CD14-positive monocyte (primary cell): ENCODE measurements around the gene CHI3L2. TPM values are rescaled to one million over a fixed set of nuclear protein-coding genes. Genes with fewer than 3 reads are reported as not detected.
A peak's percentile ranks its signal among the peaks of the same experiment; 100 is the strongest.

Source experiments
- DNase-seq, 3 donors: peaks; one replicate each; pipeline ENCODE4 v3.0.0-alpha.2; 2011 to 2022
- H2AFZ ChIP-seq: 2 replicates; pipeline ENCODE4 v1.6.0; 2012; ENCODE audit warnings: mild to moderate bottlenecking, low read depth, low read length, inconsistent platforms; ENCODE audit not compliant: insufficient read depth, poor library complexity, severe bottlenecking
- H3K27ac ChIP-seq, 2 donors: 1 replicate in 1 of 2; 2 replicates in 1 of 2; pipeline ENCODE4 v1.5.1; 2012 to 2013; ENCODE audit warnings: low read length in 2 of 2, control low read depth in 1 of 2, inconsistent platforms in 1 of 2, low read depth in 1 of 2, mild to moderate bottlenecking in 1 of 2
- H3K27me3 ChIP-seq, 2 donors: one replicate each; pipeline versions ENCODE4 v1.6.0 to v1.6.1; 2011 to 2013; ENCODE audit warnings: low read length in 2 of 2; ENCODE audit not compliant: control insufficient read depth in 2 of 2, insufficient read depth in 2 of 2
- H3K36me3 ChIP-seq, 2 donors: replicated peaks in 1 of 2; 1 replicate in 1 of 2; 2 replicates in 1 of 2; pipeline versions ENCODE4 v1.5.1 to v1.6.1; 2012 to 2013; ENCODE audit warnings: low read length in 2 of 2, control low read depth in 1 of 2, inconsistent platforms in 1 of 2, mild to moderate bottlenecking in 1 of 2; ENCODE audit not compliant: insufficient read depth in 2 of 2, control insufficient read depth in 1 of 2
- H3K4me1 ChIP-seq, 2 donors: 1 replicate in 1 of 2; 2 replicates in 1 of 2; pipeline versions ENCODE4 v1.5.1 to v1.6.1; 2012 to 2013; ENCODE audit warnings: low read length in 2 of 2, control low read depth in 1 of 2, inconsistent platforms in 1 of 2, mild to moderate bottlenecking in 1 of 2, moderate library complexity in 1 of 2; ENCODE audit not compliant: insufficient read depth in 2 of 2, control insufficient read depth in 1 of 2
- H3K4me2 ChIP-seq: replicated peaks from 2 replicates; pipeline ENCODE3; 2012; ENCODE audit warnings: low read length, moderate library complexity, mild to moderate bottlenecking; ENCODE audit not compliant: poor library complexity, severe bottlenecking; ENCODE audit errors: extremely low read depth
- H3K4me3 ChIP-seq, 3 experiments: fragments of 200-600 bp in 1 of 3; sonication (generic) in 1 of 3; replicated peaks in 1 of 3; 1 replicate in 2 of 3; 2 replicates in 1 of 3; pipeline ENCODE4 v1.5.1; 2011 to 2013; ENCODE audit warnings: low read length in 3 of 3, mild to moderate bottlenecking in 3 of 3, control low read depth in 2 of 3, low read depth in 2 of 3, inconsistent platforms in 1 of 3, moderate library complexity in 1 of 3
- H3K79me2 ChIP-seq: 2 replicates; pipeline ENCODE4 v1.6.0; 2012; ENCODE audit warnings: mild to moderate bottlenecking, control low read depth, inconsistent platforms, low read length, moderate library complexity; ENCODE audit not compliant: insufficient read depth
- H3K9ac ChIP-seq: 2 replicates; pipeline ENCODE4 v1.6.0; 2017; ENCODE audit warnings: low read length, mild to moderate bottlenecking; ENCODE audit not compliant: insufficient read depth, poor library complexity, severe bottlenecking
- H3K9me3 ChIP-seq, 2 donors: replicated peaks in 1 of 2; 1 replicate in 1 of 2; 2 replicates in 1 of 2; pipeline versions ENCODE4 v1.5.1 to v1.6.1; 2012 to 2013; ENCODE audit warnings: low read length in 2 of 2, control low read depth in 1 of 2; ENCODE audit not compliant: control insufficient read depth in 1 of 2, insufficient read depth in 1 of 2
- H4K20me1 ChIP-seq: 2 replicates; pipeline ENCODE4 v1.6.0; 2012; ENCODE audit warnings: mild to moderate bottlenecking, low read length, control low read depth, moderate library complexity; ENCODE audit not compliant: insufficient read depth
- H3K27ac Mint-ChIP-seq, 7 donors: one replicate each; pipeline ENCODE4 v1.8.0; 2020; ENCODE audit warnings: mild to moderate bottlenecking in 7 of 7, mixed read lengths in 7 of 7, moderate library complexity in 6 of 7, inconsistent platforms in 2 of 7
- H3K27me3 Mint-ChIP-seq, 3 donors: one replicate each; pipeline ENCODE4 v1.8.0; 2021 to 2022; ENCODE audit warnings: low read depth in 3 of 3, mild to moderate bottlenecking in 3 of 3, mixed read lengths in 3 of 3, moderate library complexity in 3 of 3, inconsistent platforms in 1 of 3
- H3K36me3 Mint-ChIP-seq, 2 donors: one replicate each; pipeline ENCODE4 v1.8.0; 2020; ENCODE audit warnings: mixed read lengths in 2 of 2, inconsistent platforms in 1 of 2, mild to moderate bottlenecking in 1 of 2
- H3K4me1 Mint-ChIP-seq: one replicate; pipeline ENCODE4 v1.8.0; 2020; ENCODE audit warnings: mild to moderate bottlenecking, mixed read lengths
- H3K4me3 Mint-ChIP-seq, 2 donors: one replicate each; pipeline ENCODE4 v1.8.0; 2020; ENCODE audit warnings: mild to moderate bottlenecking in 2 of 2, mixed read lengths in 2 of 2, moderate library complexity in 1 of 2
- H3K9me3 Mint-ChIP-seq, 7 donors: one replicate each; pipeline ENCODE4 v1.8.0; 2020 to 2022; ENCODE audit warnings: mixed read lengths in 7 of 7, mild to moderate bottlenecking in 6 of 7, moderate library complexity in 6 of 7, inconsistent platforms in 2 of 7
- CTCF ChIP-seq: fragments of 200-600 bp; IDR thresholded peaks from one replicate; pipeline ENCODE4 v1.8.0; 2022; ENCODE audit warnings: antibody characterized with exemption, mild to moderate bottlenecking
- WGBS: methylation state at CpG from one replicate; pipeline ENCODE4 v1.1.5; 2013; ENCODE audit warnings: missing lambda C conversion rate; ENCODE audit not compliant: insufficient coverage; 5-methylcytosine and 5-hydroxymethylcytosine counted together
- intact Hi-C, 2 donors: fragments of 100-400 bp; cut with micrococcal nuclease; formaldehyde crosslinking; loops; one replicate each; pipeline versions ENCODE4 v1.15.0 to v1.15.1; 2023
- polyA plus RNA-seq, 3 donors: library from polyadenylated mRNA; depleted of rRNA in 1 of 3; unstranded in 2 of 3; stranded (reverse) in 1 of 3; fragments of 300-500 nt in 2 of 3; fragments of >200 nt in 1 of 3; fragmentation: Illumina TruSeq in 2 of 3; gene quantifications; 1 replicate in 2 of 3; 2 replicates in 1 of 3; pipeline ENCODE4 v1.2.3, GENCODE V29; 2012 to 2021

The CHI3L2 gene
- polyA plus RNA-seq, 3 donors: 1.2 to 9.9 (median 1.4) TPM

- H3K36me3 ChIP-seq: no peaks in the 10 kb centered on the region
- Mint-ChIP-seq H3K4me1 (no peaks in the 10 kb centered on the region), H3K27me3 (peaks cover 4 to 22% (median 9%) of the 10 kb centered on the region in 3 donors), H3K27ac (no peak overlapping the region), H3K9me3 (peaks cover 0 to 4% (median 0%) of the 10 kb centered on the region in 7 donors), H3K36me3 (no peaks in the 10 kb centered on the region), H3K4me3 (no peak overlapping the region)
- H3K79me2 ChIP-seq: no peaks in the 10 kb centered on the region
- intact Hi-C loops: no loop called here
- H4K20me1 ChIP-seq: no peaks in the 10 kb centered on the region
- H3K4me2 ChIP-seq: no peak overlapping the region
- H3K4me1 ChIP-seq: no peaks in the 10 kb centered on the region
- no CpG with 5 or more reads among the region's 4 CpGs for WGBS
- peaks cover 0 to 6% of the 10 kb centered on the region in 2 donors for H3K27me3 ChIP-seq
- H3K9ac ChIP-seq: no peak overlapping the region
- no peaks in the 10 kb centered on the region for H3K9me3 ChIP-seq
- no peak overlapping the region for H3K27ac ChIP-seq
- TF ChIP-seq CTCF: no peak
- H2AFZ ChIP-seq: no peak overlapping the region
- H3K4me3 ChIP-seq: no peak overlapping the region
- no peak for DNase-seq
Measured at GRCh38 chr1:111249960-111250359, 22.4 kb downstream of the CHI3L2 start.

- no peak for TF ChIP-seq CTCF
Measured at GRCh38 chr1:111251570-111251969, 24.1 kb downstream of the CHI3L2 start.

More at GRCh38 chr1:111251570-111251969, 24.1 kb downstream of the CHI3L2 start:
- Histone ChIP-seq H3K27ac (no peak overlapping the region), H3K36me3 (no peaks in the 10 kb centered on the region), H2AFZ (no peak overlapping the region), H3K4me1 (no peaks in the 10 kb centered on the region), H3K9ac (no peak overlapping the region), H3K9me3 (no peaks in the 10 kb centered on the region), H3K27me3 (peaks cover 0 to 6% of the 10 kb centered on the region in 2 donors), H3K4me3 (no peak overlapping the region), H3K79me2 (no peaks in the 10 kb centered on the region), H3K4me2 (no peak overlapping the region), H4K20me1 (no peaks in the 10 kb centered on the region)
- H3K36me3 Mint-ChIP-seq: no peaks in the 10 kb centered on the region
- intact Hi-C loops: no loop called here
- H3K4me1 Mint-ChIP-seq: no peaks in the 10 kb centered on the region
- H3K4me3 Mint-ChIP-seq: no peak overlapping the region
- H3K27ac Mint-ChIP-seq: peak overlapping the region in 1 of 7 donors; percentile 42
- DNase-seq: no peak
- peaks cover 0 to 4% (median 0%) of the 10 kb centered on the region in 7 donors for H3K9me3 Mint-ChIP-seq
- H3K27me3 Mint-ChIP-seq: peaks cover 8 to 27% (median 9%) of the 10 kb centered on the region in 3 donors
- 88% methylated on average over 6 of the region's 8 CpGs for WGBS
